Measurements from ENCODE around the gene ADK.

- TF ChIP-seq CTCF (IDR thresholded peaks at IDR 0.05; ENCODE audit: low read depth, low read length) (no peak), EZH2phosphoT487 (IDR thresholded peaks at IDR 0.05; ENCODE audit: low read depth) (no peak)
Observed at GRCh38 chr10:74186678-74187077, 35.7 kb downstream of the ADK start.

Measured in OCI-LY3 (cell line).